Skeletal muscle tissue (tissue), 4 donors: ENCODE measurements around the gene AK4. TPM values are rescaled to one million over a fixed set of nuclear protein-coding genes. Genes with fewer than 3 reads are reported as not detected.
"Not testable (repeated sequence)": the region's sequence is repeated elsewhere in the genome, so short reads cannot be mapped to it uniquely, and the experiment has no call there.

Experiments used
- H3K27ac ChIP-seq: one replicate; pipeline ENCODE4 v1.7.0; 2013; ENCODE audit warnings: mild to moderate bottlenecking, low read depth, low read length, inconsistent platforms
- H3K27me3 ChIP-seq, 3 donors: one replicate each; pipeline ENCODE4 v1.7.0; 2013; ENCODE audit warnings: low read length in 3 of 3; ENCODE audit not compliant: control insufficient read depth in 3 of 3, insufficient read depth in 3 of 3
- H3K36me3 ChIP-seq, 3 donors: one replicate each; pipeline ENCODE4 v1.7.0; 2013; ENCODE audit warnings: low read length in 3 of 3; ENCODE audit not compliant: control insufficient read depth in 3 of 3, insufficient read depth in 3 of 3
- H3K4me1 ChIP-seq, 3 donors: one replicate each; pipeline ENCODE4 v1.7.0; 2013; ENCODE audit warnings: low read length in 3 of 3, mild to moderate bottlenecking in 3 of 3; ENCODE audit not compliant: control insufficient read depth in 3 of 3, insufficient read depth in 3 of 3
- H3K4me3 ChIP-seq, 3 donors: one replicate each; pipeline ENCODE4 v1.7.0; 2013; ENCODE audit warnings: low read length in 3 of 3
- H3K9ac ChIP-seq, 3 donors: one replicate each; pipeline ENCODE4 v1.7.0; 2013; ENCODE audit warnings: low read length in 3 of 3, mild to moderate bottlenecking in 3 of 3, moderate library complexity in 2 of 3, low read depth in 1 of 3
- H3K9me3 ChIP-seq, 3 donors: one replicate each; pipeline ENCODE4 v1.7.0; 2013; ENCODE audit warnings: low read length in 3 of 3; ENCODE audit not compliant: control insufficient read depth in 3 of 3
- total RNA-seq: library from RNA; depleted of rRNA; stranded (reverse); fragments of >200 nt; gene quantifications from one replicate; pipeline ENCODE4 v1.2.3, GENCODE V29; 2014
- donor health status: Osteomylitis.

Gene AK4
- total RNA-seq, 1 donor from 2014 or later, result 6.8 TPM

GRCh38 chr1:65149351-65150107 is 1.5 kb downstream of the AK4 start:
- Histone ChIP-seq H3K4me3 (peak overlapping the region; percentile 48 to 69 (median 67)), H3K9ac (peak overlapping the region in 2 of 3 donors; percentile 59 to 74), H3K27ac (peak overlapping the region; percentile 69)

GRCh38 chr1:65150108-65150463 is 2.1 kb downstream of the AK4 start:
- Histone ChIP-seq H3K9me3 (no peaks in the 10 kb centered on the region), H3K27me3 (peaks cover 4 to 23% (median 13%) of the 10 kb centered on the region in 3 donors), H3K4me1 (peaks cover 7 to 13% (median 9%) of the 10 kb centered on the region in 3 donors), H3K36me3 (no peaks in the 10 kb centered on the region), H3K27ac (no peak overlapping the region), H3K4me3 (no peak overlapping the region), H3K9ac (no peak overlapping the region)

More at GRCh38 chr1:65149351-65150107, 1.5 kb downstream of the AK4 start:
- peaks cover 7 to 13% (median 9%) of the 10 kb centered on the region in 3 donors for H3K4me1 ChIP-seq
- H3K36me3 ChIP-seq, result no peaks in the 10 kb centered on the region
- no peaks in the 10 kb centered on the region for H3K9me3 ChIP-seq
- H3K27me3 ChIP-seq, result peaks cover 4 to 28% (median 13%) of the 10 kb centered on the region in 3 donors

- Histone ChIP-seq H3K27ac (no peak overlapping the region), H3K36me3 (no peaks in the 10 kb centered on the region), H3K4me3 (no peak overlapping the region), H3K9me3 (no peaks in the 10 kb centered on the region), H3K9ac (no peak overlapping the region), H3K27me3 (peaks cover under 1 to 23% (median 13%) of the 10 kb centered on the region in 3 donors), H3K4me1 (peaks cover 7 to 13% (median 9%) of the 10 kb centered on the region in 3 donors)
Observed at GRCh38 chr1:65150583-65151263, 2.7 kb downstream of the AK4 start.

GRCh38 chr1:65151641-65152040 is 3.6 kb downstream of the AK4 start:
- H3K4me1 ChIP-seq, result peaks cover 7 to 13% (median 9%) of the 10 kb centered on the region in 3 donors
- no peak overlapping the region for H3K4me3 ChIP-seq
- no peaks in the 10 kb centered on the region for H3K36me3 ChIP-seq
- H3K27me3 ChIP-seq, result peaks cover 0 to 15% (median 5%) of the 10 kb centered on the region in 3 donors
- no peak overlapping the region for H3K27ac ChIP-seq
- H3K9me3 ChIP-seq, result no peaks in the 10 kb centered on the region
- no peak overlapping the region for H3K9ac ChIP-seq

GRCh38 chr1:65153635-65154034 is 5.6 kb downstream of the AK4 start:
- Histone ChIP-seq H3K27ac (no peak overlapping the region), H3K4me1 (peaks cover 0 to 4% (median under 1%) of the 10 kb centered on the region in 3 donors), H3K27me3 (peaks cover 0 to 5% (median 0%) of the 10 kb centered on the region in 3 donors), H3K4me3 (no peak overlapping the region), H3K9ac (no peak overlapping the region), H3K36me3 (no peaks in the 10 kb centered on the region), H3K9me3 (no peaks in the 10 kb centered on the region)

- no peaks in the 10 kb centered on the region for H3K36me3 ChIP-seq
- H3K9ac ChIP-seq, result no peak overlapping the region
- H3K4me3 ChIP-seq, result no peak overlapping the region
- H3K27me3 ChIP-seq, result no peaks in the 10 kb centered on the region
- H3K27ac ChIP-seq, result no peak overlapping the region
- no peaks in the 10 kb centered on the region for H3K9me3 ChIP-seq
- H3K4me1 ChIP-seq, result no peaks in the 10 kb centered on the region
Observed at GRCh38 chr1:65156910-65157545, 9.0 kb downstream of the AK4 start.

GRCh38 chr1:65157546-65157941 is 9.5 kb downstream of the AK4 start:
- H3K36me3 ChIP-seq, result no peaks in the 10 kb centered on the region
- no peak overlapping the region for H3K9ac ChIP-seq
- H3K27ac ChIP-seq, result no peak overlapping the region
- no peak overlapping the region for H3K4me3 ChIP-seq
- H3K9me3 ChIP-seq, result no peaks in the 10 kb centered on the region
- H3K4me1 ChIP-seq, result no peaks in the 10 kb centered on the region
- no peaks in the 10 kb centered on the region for H3K27me3 ChIP-seq

GRCh38 chr1:65159291-65159688 is 11.3 kb downstream of the AK4 start:
- not testable (repeated sequence) for H3K27ac ChIP-seq, H3K4me1 ChIP-seq, H3K36me3 ChIP-seq, H3K27me3 ChIP-seq, H3K9me3 ChIP-seq, H3K4me3 ChIP-seq, H3K9ac ChIP-seq

- H3K9me3 ChIP-seq, result no peaks in the 10 kb centered on the region
- H3K36me3 ChIP-seq, result no peaks in the 10 kb centered on the region
- no peaks in the 10 kb centered on the region for H3K4me1 ChIP-seq
- no peak overlapping the region for H3K4me3 ChIP-seq
- no peaks in the 10 kb centered on the region for H3K27me3 ChIP-seq
- no peak overlapping the region for H3K27ac ChIP-seq
- no peak overlapping the region for H3K9ac ChIP-seq
Observed at GRCh38 chr1:65159801-65160523, 12.0 kb downstream of the AK4 start.
